Tongue (tissue), 3 donors: ENCODE measurements around the gene SPINK8. TPM values are rescaled to one million over a fixed set of nuclear protein-coding genes. Genes with fewer than 3 reads are reported as not detected.
"Not testable (repeated sequence)": the region's sequence is repeated elsewhere in the genome, so short reads cannot be mapped to it uniquely, and the experiment has no call there.

Experiments used
- DNase-seq: peaks from one replicate; pipeline ENCODE4 v3.0.0-alpha.2; 2015
- small RNA-seq: library from RNA; depleted of rRNA; stranded (forward); fragments of <200 nt; gene quantifications from one replicate; pipeline ENCODE3, GENCODE V24; 2014; ENCODE audit warnings: low replicate concordance
- total RNA-seq: library from RNA; depleted of rRNA; stranded (reverse); fragments of >200 nt; gene quantifications from one replicate; pipeline ENCODE4 v1.2.3, GENCODE V29; 2014

Gene SPINK8
- total RNA-seq, 1 donor from 2014 or later = not detected

- no peak for DNase-seq
These were observed 56.4 kb downstream of the SPINK8 start for GRCh38 chr3:48276911-48277641.

DNA sequence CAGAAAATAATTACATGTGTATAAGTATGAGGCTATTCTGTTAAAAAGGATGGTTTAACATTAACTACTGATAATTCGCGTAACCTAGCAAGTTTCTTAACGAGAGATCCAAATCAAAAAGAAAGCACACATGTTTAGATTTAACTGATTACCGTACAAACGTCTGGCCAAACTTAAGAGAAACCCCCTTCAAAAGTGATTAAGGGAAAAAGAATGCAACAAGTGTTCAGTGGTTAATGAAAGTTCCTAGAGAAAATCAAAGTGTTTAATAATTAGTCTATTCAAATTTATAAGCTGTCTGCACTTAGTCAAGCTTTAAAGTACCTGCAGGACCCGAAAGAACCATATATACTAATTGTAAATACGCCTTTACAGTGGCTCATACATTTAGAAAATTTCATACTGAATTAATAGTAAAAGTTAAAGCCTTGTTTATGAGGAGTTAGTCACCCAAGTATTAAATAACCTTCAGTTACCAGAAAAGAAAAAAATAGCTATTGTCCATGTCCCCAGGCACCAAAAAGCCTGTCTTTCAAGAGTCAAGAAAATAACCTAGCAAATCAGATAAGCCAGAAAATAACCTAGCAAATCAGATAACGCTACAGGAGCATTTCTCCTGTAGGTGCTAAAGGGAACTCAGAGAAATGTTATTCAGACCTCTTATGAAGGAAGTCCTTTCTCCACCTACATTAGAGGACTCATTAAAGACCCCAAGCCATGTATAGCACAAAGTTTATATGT lies 58.0 kb downstream of the SPINK8 start:
- DNase-seq = no peak

- DNase-seq = no peak
These were observed 59.0 kb downstream of the SPINK8 start for GRCh38 chr3:48274452-48274851.

- DNase-seq = peak; percentile 82
These were observed 59.8 kb downstream of the SPINK8 start for GRCh38 chr3:48273594-48274211.

- DNase-seq = no peak
These were observed 61.5 kb downstream of the SPINK8 start for GRCh38 chr3:48271763-48272498.

GRCh38 chr3:48271223-48271622 lies 62.2 kb downstream of the SPINK8 start:
- DNase-seq = not testable (repeated sequence)

- DNase-seq = no peak
These were observed 63.2 kb downstream of the SPINK8 start for GRCh38 chr3:48270306-48270705.

DNA sequence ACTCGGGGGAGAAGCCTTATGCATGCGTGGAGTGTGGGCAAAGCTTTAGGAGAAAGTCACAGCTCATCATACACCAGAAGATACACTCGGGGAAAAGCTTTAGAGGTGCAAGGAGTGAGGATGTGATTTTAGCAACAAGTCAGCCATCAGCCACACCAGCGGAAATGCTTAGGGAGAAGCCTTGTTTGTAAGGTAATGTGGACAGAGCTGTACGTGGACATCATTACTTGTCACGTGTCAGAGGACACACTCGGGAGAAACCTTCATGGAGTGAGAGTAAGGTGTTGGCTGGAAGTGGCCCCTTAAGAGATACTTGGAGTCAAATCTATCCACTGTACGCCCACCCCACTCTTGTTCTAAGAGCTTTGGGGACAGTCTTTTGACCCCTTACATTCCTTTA lies 63.9 kb downstream of the SPINK8 start:
- no peak for DNase-seq

DNA sequence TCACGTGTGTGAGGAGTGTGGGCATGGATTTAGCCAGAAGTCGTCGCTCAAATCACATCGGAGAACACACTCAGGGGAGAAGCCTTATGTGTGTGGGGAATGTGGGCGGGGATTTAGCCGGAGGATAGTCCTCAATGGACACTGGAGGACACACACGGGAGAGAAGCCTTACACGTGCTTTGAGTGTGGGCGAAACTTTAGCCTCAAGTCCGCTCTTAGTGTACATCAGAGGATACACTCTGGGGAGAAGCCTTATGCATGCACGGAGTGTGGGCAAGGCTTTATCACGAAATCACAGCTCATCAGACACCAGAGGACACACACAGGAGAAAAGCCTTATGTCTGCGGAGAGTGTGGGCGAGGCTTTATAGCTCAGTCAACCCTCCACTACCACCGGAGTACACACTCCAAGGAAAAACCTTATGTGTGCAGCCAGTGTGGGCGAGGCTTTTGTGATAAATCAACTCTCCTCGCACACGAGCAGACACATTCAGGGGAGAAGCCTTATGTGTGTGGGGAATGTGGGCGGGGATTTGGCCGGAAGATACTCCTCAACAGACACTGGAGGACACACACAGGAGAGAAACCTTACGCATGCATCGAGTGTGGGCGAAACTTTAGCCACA lies 64.4 kb downstream of the SPINK8 start:
- DNase-seq = peak; percentile 34

DNA sequence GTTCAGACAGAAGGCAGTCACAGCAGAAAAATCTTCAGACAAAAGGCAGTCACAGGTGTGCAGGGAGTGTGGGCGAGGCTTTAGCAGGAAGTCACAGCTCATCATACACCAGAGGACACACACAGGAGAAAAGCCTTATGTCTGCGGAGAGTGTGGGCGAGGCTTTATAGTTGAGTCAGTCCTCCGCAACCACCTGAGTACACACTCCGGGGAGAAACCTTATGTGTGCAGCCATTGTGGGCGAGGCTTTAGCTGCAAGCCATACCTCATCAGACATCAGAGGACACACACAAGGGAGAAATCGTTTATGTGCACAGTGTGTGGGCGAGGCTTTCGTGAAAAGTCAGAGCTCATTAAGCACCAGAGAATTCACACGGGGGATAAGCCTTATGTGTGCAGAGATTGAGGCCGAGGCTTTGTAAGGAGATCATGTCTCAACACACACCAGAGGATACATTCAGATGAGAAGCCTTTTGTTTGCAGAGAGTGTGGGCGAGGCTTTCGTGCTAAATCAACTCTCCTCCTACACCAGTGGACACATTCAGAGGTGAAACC lies 65.0 kb downstream of the SPINK8 start:
- peak; percentile 70 for DNase-seq

DNA sequence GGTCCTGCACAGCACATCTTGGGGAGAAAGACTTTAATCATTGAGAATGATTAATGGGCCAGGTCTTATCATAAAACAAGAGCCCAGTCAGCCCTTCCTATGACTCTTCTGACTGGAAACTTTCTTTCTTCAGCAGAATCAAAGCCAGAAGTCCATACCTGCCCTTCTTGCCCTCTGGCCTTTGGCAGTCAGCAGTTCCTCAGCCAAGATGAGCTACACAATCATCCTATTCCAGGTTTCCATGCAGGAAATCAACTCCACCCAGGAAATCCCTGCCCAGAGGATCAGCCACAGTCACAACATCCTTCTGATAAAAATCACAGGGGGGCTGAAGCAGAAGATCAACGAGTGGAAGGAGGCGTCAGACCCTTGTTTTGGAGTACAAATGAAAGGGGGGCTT lies 65.7 kb downstream of the SPINK8 start:
- DNase-seq = no peak

GRCh38 chr3:48258530-48258929 lies 74.9 kb downstream of the SPINK8 start:
- no peak for DNase-seq

Small RNA genes lying within 50 kb of the gene (small RNA-seq; reads per million reads assigned to genes)
- gene MIR2115 = 0.18 reads per million, percentile 16 among the genes with 10 or more reads in this experiment
- gene RF00019 = not detected
- gene RN7SL321P = not detected

Other genes starting within 250 kb of the SPINK8 start
- 4.8 TPM for gene CDC25A, start 145.2 kb downstream of the SPINK8 start, total RNA-seq
- not detected for gene CAMP, start 110.2 kb downstream of the SPINK8 start, total RNA-seq
- gene ZNF589, start 92.6 kb downstream of the SPINK8 start, total RNA-seq = 10.1 TPM
- gene NME6, start 32.3 kb downstream of the SPINK8 start, total RNA-seq = 36.3 TPM
- not detected for gene FBXW12, start 38.6 kb upstream of the SPINK8 start, total RNA-seq
- gene PLXNB1, start 96.4 kb upstream of the SPINK8 start, total RNA-seq = 48.2 TPM
- 11.5 TPM for gene CCDC51, start 106.5 kb upstream of the SPINK8 start, total RNA-seq
- gene TMA7, start 106.6 kb upstream of the SPINK8 start, total RNA-seq = 188 TPM
- gene ATRIP, start 113.1 kb upstream of the SPINK8 start, total RNA-seq = 8.7 TPM
- gene SHISA5, start 170.5 kb upstream of the SPINK8 start, total RNA-seq = 43.8 TPM
- 9.4 TPM for gene PFKFB4, start 223.1 kb upstream of the SPINK8 start, total RNA-seq
- 2.4 TPM for gene UCN2, start 230.1 kb upstream of the SPINK8 start, total RNA-seq